ENCODE measurements around the gene DEXI. TPM values are rescaled to one million over a fixed set of nuclear protein-coding genes. Genes with fewer than 3 reads are reported as not detected.

Gene DEXI
- total and polyA plus RNA-seq, 2 of the 13 experiments (the other 11 are each of a cell fraction or from before 2014, with no cell fraction given) = 51.5 to 70.4 TPM

DNA sequence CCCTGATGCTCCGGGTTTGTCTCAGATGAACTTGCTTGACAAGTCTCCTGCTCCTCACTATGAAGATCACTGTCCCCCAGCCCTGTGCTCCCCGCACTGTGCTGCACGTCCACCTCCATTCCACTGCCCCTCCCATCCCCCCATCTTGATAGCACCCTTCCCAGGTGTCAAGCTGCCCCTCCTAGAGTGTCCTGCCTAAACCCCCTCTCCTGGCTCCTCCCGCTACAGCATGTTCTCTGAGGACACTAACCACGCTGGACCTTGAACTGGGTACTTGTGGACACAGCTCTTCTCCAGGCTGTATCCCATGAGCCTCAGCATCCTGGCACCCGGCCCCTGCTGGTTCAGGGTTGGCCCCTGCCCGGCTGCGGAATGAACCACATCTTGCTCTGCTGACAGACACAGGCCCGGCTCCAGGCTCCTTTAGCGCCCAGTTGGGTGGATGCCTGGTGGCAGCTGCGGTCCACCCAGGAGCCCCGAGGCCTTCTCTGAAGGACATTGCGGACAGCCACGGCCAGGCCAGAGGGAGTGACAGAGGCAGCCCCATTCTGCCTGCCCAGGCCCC, 18.5 kb downstream of the DEXI start (continued):
- TF ChIP-seq PAXIP1 (CRISPR knock-in tag; conservative IDR thresholded peaks at IDR 0.05) (peak; percentile 93), ZNF607 (CRISPR knock-in tag; IDR thresholded peaks at IDR 0.05; ENCODE audit: borderline replicate concordance) (peak; percentile 42; the same call in 1 of the 2 replicates), ZNF207 (IDR thresholded peaks at IDR 0.05; ENCODE audit: borderline replicate concordance) (no peak), AGO2 (optimal IDR thresholded peaks at IDR 0.05; ENCODE audit: low read depth, low read length) (peak; percentile 38), ZNF17 (CRISPR knock-in tag; IDR thresholded peaks at IDR 0.05) (no peak), DPF2 (CRISPR knock-in tag; IDR thresholded peaks at IDR 0.05; ENCODE audit: borderline replicate concordance, low read depth) (no peak; the same call in 1 of the 2 replicates), BORCS8-MEF2B (CRISPR knock-in tag; IDR thresholded peaks at IDR 0.05) (peak; percentile 67), FLYWCH1 (CRISPR knock-in tag; IDR thresholded peaks at IDR 0.05) (no peak), ZNF431 (CRISPR knock-in tag; IDR thresholded peaks at IDR 0.05; ENCODE audit: borderline replicate concordance, low read depth) (no peak), SAFB2 (CRISPR knock-in tag; IDR thresholded peaks at IDR 0.05; ENCODE audit: borderline replicate concordance, low read depth) (no peak), RAD51 (IDR thresholded peaks at IDR 0.05; ENCODE audit: borderline replicate concordance) (no peak), NFKBIZ (CRISPR knock-in tag; IDR thresholded peaks at IDR 0.05) (0 out of 2 replicates have a peak, but pooled peaks have one; percentile 37), RFXAP (CRISPR knock-in tag; IDR thresholded peaks at IDR 0.05; ENCODE audit: borderline replicate concordance) (no peak; the same call in 1 of the 2 replicates), ZNF501 (CRISPR knock-in tag; IDR thresholded peaks at IDR 0.05) (peak; percentile 82; the same call in 1 of the 2 replicates), ZNF556 (CRISPR knock-in tag; IDR thresholded peaks at IDR 0.05; ENCODE audit: borderline replicate concordance) (peak; percentile 78; the same call in 1 of the 2 replicates), HIC2 (CRISPR knock-in tag; IDR thresholded peaks at IDR 0.05; ENCODE audit: low read depth) (peak; percentile 95), ZBTB2 (CRISPR knock-in tag; IDR thresholded peaks at IDR 0.05; ENCODE audit: low read depth) (no peak)
- TF ChIP-seq, protein P1, sequence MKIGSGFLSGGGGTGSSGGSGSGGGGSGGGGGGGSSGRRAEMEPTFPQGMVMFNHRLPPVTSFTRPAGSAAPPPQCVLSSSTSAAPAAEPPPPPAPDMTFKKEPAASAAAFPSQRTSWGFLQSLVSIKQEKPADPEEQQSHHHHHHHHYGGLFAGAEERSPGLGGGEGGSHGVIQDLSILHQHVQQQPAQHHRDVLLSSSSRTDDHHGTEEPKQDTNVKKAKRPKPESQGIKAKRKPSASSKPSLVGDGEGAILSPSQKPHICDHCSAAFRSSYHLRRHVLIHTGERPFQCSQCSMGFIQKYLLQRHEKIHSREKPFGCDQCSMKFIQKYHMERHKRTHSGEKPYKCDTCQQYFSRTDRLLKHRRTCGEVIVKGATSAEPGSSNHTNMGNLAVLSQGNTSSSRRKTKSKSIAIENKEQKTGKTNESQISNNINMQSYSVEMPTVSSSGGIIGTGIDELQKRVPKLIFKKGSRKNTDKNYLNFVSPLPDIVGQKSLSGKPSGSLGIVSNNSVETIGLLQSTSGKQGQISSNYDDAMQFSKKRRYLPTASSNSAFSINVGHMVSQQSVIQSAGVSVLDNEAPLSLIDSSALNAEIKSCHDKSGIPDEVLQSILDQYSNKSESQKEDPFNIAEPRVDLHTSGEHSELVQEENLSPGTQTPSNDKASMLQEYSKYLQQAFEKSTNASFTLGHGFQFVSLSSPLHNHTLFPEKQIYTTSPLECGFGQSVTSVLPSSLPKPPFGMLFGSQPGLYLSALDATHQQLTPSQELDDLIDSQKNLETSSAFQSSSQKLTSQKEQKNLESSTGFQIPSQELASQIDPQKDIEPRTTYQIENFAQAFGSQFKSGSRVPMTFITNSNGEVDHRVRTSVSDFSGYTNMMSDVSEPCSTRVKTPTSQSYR (CRISPR knock-in tag; IDR thresholded peaks at IDR 0.05; ENCODE audit: borderline replicate concordance) = peak; percentile 82
